HG03139 (cell line): ENCODE measurements around the gene PDE4C.

Experiments used
- ATAC-seq: cut with Tn5 transposase; IDR thresholded peaks from one replicate; pipeline ENCODE4 v1.9.1; 2021; ENCODE audit not compliant: unreplicated experiment

The PDE4C gene

GRCh38 chr19:18254546-18255503 lies 28.6 kb upstream of the PDE4C start:
- no peak for ATAC-seq

GRCh38 chr19:18253716-18254115 lies 27.5 kb upstream of the PDE4C start:
- ATAC-seq: no peak

GRCh38 chr19:18253130-18253529 lies 26.9 kb upstream of the PDE4C start:
- ATAC-seq: no peak

- ATAC-seq: no peak
Measured at GRCh38 chr19:18252370-18252717, 26.1 kb upstream of the PDE4C start.

DNA sequence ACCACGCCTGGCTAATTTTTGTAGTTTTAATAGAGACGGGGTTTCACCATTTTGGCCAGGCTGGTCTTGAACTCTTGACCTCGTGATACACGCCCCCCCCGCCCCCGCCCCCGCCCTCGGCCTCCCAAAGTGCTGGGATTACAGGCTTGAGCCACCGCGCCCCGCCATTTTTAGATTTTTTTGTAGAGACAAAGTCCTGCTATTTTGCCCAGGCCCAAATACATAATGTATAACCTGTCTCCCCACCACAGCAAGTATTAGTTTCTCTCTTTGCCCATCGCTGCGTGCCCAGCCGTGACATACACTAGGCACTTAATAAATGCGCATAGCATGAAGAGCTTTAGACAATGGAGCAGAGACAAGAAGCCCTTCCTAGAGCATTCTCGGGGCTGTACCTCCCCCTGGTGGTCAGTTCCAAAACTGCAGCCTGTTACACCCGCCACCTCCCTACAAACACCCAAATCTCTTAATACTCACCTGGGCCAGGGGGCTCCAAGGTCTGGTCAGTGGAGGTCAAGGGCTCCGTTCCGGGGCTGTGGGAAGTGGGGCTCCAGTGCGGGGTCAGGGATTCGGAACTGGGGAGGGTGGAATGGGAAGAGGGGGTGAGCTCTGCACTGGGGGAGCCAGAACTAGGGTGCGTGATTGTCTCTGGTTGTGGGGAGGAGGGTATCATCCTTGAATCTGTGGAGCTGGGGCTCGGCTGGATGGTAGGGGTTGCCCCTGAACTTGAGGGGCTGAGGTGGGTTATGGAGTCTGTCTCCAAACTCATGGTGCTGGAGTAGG lies 25.5 kb upstream of the PDE4C start:
- ATAC-seq: no peak

DNA sequence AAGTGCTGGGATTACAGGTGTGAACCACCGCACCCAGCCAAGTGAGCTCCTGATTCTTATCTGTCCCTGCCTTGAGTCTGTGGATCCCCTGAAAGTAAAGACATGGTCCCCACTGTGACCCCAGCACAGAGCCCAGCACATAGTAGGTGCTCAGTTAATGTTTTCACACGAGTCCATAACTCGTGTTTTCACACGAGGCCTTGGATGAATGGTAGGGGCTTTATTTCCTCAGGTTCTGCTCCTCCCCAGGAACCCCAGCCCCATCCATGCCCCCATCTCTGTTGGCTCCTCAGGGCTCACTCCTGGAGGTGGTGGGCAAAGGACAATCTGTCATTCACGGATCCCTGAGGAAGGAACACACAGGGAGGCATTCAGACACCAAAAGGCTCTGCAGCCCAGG lies 23.6 kb upstream of the PDE4C start:
- ATAC-seq: no peak

DNA sequence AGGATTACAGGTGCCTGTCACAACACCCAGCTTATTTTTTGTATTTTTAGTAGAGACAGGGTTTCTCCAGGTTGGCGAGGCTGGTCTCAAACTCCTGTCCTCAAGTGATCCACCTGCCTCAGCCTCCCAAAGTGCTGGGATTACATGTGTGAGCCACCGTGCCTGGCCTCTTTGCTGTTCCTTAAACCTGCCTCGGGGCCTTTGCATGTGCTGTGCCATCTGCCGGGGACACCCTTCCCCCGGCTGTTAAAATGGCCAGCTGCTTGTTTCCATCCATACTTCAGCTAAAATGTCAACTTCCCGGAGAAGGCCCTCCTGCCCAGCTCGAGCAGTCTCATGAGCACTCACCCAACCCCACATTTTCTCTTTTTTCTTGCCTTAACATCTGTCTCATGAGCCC lies 19.1 kb upstream of the PDE4C start:
- ATAC-seq: no peak

- no peak for ATAC-seq
Measured at GRCh38 chr19:18239303-18239702, 13.1 kb upstream of the PDE4C start.

DNA sequence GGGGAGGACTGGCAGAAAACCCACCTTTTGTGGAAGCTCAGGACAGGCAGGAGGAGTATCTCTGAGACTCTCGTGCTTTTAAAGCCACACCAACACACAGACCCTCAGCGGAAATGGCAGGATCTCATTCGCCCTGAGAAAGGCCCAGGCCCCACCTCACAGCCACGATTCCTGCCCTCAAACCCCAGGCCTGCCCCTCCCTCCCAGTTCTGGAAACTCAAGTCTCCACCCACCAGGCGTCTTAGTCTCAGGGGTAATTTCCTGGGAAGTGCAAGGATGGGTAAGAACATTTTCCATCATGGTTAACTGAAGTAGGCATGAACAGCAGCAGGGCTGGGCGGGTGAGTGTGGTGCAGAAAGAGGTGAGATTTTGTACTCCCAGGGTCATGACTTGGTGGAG lies 8.0 kb upstream of the PDE4C start:
- no peak for ATAC-seq

DNA sequence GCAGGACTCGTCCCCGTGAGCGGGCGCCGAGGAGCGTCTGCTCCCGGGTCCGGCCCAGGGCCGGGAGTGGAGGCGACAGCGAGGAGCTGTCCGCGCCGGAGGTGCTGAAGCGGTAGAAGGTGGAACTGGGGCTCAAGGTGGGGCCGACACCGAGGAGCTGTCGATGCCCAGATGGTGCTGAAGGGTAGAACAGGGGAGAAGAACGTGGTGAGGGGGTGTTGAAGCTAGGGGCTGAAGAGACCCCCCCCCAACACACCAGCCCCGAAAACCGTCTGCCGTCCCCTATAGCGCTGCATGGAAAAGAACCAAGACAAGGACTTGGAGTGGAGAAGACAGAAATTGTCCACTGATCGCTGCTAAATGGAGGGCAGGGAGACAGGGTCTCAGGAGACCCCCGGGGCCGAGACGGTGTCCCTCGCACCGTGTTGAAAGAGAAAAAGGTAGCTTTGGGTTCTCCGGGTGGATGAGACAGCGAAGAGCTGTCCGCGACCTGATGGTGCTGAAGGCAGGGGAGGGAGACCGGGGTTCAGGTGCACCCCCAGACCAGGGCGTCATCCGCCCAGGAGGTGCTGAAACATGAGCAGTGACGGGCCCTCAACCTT lies 7.1 kb upstream of the PDE4C start:
- no peak for ATAC-seq

DNA sequence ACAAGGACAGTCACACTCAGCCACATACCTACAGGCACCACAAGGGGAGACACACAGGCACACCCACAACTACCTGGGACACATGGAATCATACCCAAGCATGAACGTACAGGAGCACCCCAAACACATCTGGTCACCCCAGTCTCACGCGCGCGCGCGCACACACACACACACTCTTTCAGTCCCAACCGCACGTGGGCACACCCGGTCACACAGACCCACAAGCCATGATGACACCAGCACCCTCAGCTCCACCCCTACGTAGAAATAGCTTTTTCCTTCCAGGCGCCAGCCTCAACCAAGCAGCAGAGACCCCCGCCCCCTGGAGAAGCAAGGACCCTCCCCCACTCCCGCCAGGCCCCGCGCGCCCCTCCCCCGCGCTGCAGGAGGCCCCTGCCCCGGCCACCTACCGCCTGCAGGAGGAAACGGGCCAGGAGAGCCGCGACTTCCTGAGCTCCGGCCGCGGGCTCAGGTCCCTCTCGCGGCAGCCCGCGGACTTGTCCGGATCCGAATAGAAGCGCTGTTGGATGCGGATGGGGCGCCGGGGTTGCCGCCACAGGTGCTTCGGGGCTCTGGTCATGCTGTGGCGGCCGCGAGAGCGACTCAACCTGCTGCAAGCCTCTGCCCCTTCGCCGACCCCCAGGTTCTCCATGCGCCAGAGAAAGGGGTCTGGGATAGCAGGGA lies 6.4 kb upstream of the PDE4C start:
- no peak for ATAC-seq

DNA sequence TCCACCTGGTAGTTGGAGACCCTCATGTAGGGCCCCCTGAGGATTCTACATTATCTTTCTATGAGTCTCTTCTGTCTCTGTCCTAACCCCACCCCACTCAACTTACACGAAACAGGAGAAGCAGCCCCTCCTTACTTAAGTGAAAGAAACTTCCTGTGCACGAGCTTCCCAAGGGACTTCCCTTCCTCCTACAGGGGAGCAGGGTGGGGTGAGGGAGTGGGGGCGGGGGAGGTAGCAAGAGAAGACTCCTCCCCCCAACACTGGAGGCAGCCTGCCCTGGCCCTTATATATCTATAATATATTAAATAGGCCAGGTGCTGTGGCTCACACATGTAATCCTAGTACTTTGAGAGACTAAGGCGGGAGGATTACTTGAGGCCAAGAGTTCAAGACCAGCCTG lies 5.5 kb upstream of the PDE4C start:
- no peak for ATAC-seq

DNA sequence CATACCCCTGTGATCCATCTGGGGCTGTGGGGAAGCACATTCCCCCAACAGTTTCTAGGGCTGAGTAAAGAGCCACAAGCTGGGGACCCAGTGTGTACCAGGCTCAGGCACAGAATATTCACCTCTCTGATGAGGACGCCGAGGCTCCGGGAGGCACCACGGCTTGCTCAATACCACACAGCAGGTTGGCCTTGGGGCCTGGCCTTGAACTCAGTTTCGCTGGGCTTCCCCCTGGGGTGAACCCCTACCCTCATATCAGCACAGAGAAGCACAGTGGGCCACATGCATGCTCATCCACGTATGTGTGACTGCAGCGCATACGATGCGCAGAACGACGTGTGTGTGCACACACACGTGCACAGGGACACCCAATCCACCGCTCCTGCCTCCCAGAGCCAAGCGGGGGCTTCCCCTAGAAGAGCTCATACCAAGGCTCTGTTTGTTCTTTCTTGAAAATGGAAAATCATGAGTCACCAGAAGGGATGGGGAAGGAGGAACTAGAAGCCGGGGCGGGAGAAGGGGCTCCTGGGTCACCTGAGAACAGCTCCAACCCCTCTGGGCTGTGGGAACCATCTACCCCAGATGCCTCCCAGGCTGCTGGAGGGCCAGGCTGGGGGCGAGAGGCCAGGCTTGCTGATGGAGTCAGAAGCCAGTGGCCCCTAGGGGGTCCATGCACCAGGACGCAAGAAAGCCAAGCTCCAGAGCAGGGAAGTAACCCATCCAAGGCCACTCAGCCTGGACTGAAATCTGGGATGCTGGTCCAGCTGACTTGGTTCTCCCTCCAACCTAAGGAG lies 4.9 kb upstream of the PDE4C start:
- no peak for ATAC-seq

DNA sequence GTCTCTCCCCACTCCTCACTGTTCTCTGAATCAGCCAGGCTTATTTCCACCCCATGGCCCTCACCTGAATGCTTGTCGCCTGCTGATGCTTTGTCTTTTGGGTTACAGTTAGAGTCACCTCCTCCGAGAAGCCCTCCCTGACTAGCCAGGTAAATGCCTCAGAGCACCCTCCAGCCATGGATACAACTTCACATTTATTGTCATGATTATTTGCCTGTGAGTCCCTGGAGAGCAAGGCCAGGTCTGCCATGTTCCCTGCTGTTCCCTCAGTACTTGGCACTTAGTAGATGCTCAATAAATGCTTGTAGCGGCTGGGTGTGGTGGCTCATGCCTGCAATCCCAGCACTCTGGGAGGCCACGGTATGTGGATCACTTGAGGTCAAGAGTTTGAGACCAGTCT lies 3.7 kb upstream of the PDE4C start:
- ATAC-seq: no peak

DNA sequence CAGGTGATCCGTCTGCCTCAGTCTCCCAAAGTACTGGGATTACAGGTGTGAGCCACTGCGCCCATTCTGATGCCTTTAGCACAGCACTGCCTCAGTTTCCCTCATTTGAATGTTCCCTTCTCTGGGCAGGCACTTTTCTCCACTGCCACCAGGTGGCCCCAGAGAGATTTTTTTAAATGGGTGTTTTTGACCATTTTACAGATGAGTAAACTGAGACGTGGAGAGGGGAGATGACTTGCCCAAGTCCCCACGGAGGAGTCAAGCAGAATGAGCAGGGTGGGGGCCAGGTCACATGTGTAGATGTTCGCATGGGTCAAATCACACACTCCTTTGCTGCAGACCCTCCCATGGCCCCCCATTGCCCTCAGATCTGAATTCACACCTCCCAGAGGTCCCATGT lies 3.2 kb upstream of the PDE4C start:
- ATAC-seq: no peak

- no peak for ATAC-seq
Measured at GRCh38 chr19:18227781-18228271, 1.6 kb upstream of the PDE4C start.

DNA sequence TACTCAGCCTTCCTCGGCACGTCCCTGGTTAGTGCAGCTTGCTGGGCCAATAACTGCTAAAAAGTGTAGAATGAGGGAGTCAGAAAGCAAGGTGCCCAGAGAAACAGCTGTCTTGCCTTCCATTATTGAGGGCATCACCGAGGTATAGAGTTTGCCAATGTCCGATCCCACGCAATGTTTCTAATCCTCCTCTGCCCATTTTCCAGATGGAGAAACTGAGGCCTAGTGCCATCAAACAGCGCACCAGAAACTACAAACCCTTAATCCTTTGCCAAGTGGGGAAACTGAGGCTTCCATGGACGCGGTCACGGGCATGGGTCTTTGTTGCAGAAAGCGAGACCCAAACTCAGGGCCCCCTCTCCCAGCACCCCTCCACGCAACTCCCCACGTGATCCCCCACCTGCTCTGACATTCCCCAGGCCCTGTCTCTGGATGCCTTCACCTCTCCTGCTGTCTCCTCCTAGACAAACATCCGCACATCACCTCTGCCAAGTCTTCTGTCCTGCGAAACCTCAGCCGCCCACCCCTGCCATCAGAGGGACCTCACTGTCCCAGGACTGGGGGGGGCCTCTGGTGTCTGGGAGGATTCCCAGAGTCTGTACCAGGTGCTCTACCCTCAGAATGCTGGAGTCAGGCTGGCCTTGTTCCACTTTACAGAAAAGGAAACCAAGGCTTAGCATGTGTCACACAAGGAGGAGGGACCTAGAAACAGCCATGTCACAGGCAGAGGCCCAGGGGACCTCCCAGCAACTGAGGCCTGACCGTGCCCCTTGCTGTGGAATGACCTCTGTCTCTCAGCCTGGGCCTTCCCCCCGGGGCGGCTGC lies 930 bp upstream of the PDE4C start:
- ATAC-seq: no peak

DNA sequence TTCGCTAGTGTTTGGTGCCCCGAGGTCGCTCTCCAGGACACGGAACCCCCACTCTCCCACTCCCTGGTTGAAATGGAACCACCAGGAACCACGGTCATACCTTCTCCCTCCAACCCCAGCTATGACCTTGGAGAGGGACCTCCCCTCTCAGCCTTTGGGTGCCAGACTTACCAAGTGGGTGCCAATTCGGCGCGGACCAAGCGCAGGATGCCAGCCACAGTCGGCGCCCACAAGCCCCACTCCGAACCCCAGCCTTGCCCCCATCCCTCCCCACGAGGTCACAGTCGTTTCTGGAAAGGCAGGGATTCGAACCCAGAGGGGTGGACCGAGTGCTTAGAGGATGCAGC lies 910 bp downstream of the PDE4C start:
- no peak for ATAC-seq

DNA sequence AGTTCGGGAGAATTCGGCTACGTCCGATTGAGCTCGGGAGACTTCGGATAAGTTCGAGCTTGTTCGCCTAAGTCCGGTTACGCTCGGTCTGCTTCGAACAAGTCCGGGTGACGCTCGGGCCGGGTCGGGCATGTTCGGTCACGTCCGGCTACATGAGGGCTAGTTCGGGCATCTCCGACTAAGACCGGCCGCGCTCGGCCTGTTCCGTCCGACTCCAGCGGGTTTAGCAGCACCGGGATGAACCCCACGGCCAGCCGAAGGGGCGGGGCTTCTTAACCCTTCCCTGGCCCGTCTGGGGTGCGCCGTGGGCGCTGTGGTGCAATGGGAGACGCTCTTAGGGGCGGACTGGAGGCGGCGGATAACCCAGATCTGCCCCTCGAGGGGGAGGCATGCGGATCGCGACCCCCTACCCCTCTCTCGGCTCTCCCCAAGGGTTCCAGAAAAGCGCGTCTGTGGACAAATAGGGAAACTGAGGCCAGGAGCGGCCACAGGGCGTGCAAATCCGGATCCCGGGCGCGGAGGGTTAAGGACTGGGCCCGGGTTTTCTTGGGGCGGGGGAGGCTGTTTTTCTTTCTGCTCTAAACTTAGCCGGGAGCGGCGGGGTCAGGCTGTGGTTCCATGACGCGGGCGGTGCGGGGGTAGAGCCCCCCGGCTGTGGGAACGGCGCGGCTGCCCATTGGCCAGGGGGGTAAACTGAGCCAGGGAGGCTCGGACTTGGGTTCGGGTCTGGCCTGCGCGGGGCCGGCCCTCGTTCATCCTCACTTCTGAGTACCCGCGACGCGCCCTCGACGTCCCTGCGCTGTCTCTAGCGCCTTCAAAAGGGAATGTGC lies 1.5 kb downstream of the PDE4C start:
- ATAC-seq: peak; percentile 77
